PC-3 (cell line): ENCODE measurements around the gene ILRUN.

Experiments used
- CTCF ChIP-seq: fragments of 300-600 bp; sonication (generic); conservative IDR thresholded peaks from 2 replicates; pipeline ENCODE4 v1.5.1; 2017; ENCODE audit warnings: antibody characterized with exemption, low read depth, mild to moderate bottlenecking, low read length
- EZH2 ChIP-seq: fragments of 300-600 bp; sonication (generic); IDR thresholded peaks from one replicate; pipeline ENCODE4 v1.6.1; 2017; ENCODE audit warnings: antibody characterized with exemption, mild to moderate bottlenecking, low read length; ENCODE audit not compliant: unreplicated experiment

DNA sequence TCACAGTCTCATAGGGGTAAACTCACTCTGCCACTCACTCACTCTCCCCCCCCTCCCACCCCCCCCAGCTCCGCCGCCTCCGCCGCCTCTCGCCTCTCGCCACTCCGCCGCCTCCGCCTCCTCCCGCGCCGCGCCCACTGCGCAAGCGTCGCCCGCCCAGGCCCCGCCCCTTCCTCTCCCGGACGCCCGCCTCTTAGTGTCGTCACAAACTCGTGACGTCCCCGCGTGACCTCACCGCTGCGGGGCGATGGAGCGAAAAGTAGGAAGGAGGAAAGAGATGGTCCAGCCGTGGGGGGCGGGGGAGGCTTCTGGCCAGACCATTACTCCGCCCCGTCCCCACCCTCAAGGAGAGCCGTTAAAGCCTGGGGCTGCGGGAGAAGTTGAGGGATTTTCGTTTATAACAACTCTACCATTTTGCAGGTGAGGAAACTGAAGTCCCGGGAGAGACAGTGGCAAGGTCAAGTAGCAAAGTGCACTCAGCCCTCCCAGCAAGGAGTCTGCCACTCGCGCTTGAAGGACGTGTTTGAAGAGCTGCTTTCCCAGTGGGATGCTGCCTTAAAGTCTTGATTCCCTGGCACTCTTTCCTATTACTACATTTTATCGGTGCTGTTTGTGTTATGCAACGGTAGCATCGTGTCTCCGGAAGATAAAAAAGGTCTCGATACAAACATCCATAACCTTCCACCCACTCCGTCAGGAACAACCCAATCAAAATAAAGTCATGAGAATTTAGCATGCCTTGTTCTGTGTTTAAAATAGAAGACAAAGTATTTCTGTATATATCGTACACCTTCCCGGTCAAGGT is at the start of gene ILRUN:
- no peak for TF ChIP-seq EZH2
- TF ChIP-seq CTCF: no peak
